NCI-H2081 (cell line): Measurements from ENCODE around the gene KRI1.
"Not testable (repeated sequence)": the region's sequence is repeated elsewhere in the genome, so short reads cannot be mapped to it uniquely, and the experiment has no call there.

ENCODE experiments used
- DNase-seq, 2 experiments: peaks; one replicate each; lab custom pipeline; 2025; lab: John Stamatoyannopoulos, UW

Gene KRI1

DNA sequence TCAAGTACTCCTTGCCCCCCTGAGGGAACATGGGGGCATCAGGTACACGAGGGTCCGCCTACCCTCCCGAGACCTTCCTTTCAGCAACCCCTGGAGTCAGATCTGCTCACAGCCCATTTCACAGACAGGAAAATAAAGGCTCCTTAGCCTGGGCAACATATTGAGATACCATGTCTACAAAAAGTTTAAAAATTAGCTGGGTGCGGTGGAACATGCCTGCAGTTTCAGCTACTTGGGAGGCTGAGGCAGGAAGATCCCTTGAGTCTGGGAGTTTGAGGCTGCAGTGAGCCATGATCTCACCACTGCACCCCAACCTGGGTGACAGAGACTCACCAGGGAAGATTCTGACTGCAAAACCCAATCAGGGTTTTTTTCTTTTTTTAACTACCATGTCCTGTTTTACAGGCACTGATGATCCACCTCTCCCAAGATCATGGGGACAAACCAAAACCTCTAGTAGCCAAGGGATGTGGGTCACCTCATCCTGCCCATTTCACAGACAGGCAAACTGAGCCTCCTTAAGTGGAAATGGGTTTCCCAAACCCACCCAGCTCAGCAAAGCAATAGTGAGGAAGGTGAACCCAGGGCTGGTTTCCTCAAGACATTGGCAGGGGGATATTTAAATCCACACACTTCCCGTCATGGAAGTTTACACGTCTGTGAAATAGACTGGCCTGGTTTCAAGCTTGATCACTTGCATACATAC, 9.4 kb upstream of the KRI1 start:
- DNase-seq = no peak

DNA sequence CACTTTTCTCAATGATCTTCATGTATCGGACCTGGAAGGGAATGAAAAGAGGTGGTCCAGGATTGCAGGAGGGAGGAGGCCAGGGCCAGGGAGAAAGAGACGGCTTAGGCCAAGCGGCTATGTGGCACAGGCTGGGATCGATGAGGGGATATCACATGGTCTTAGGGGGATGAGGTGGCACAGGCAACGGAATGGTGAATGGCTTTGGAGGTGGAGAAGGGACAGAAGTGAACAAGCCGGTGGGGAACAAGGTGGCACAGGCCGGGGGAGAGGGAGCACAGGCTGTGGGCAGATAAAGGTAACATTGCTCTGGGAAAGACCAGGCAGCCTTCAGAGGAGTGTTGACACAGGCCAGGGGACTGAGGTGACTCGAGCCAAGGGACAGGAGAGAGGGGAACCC, 8.7 kb upstream of the KRI1 start:
- DNase-seq = no peak

DNA sequence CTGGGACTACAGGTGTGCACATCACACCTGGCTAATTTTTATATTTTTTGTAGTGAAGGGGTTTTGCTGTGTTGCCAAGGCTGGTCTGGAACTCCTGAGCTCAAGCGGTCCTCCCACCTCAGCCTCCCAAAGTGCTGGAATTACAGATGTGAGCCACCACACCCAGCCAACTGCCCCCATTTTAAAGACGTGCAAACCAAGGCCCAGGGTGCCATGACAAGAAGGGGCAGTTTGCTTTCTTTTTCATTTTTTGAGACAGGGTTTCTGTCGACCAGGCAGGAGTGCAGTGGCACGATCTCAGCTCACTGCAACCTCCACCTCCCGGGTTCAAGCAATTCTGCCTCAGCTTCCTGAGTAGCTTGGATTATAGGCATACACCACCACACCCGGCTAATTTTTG, 8.0 kb upstream of the KRI1 start:
- DNase-seq = not testable (repeated sequence)

DNA sequence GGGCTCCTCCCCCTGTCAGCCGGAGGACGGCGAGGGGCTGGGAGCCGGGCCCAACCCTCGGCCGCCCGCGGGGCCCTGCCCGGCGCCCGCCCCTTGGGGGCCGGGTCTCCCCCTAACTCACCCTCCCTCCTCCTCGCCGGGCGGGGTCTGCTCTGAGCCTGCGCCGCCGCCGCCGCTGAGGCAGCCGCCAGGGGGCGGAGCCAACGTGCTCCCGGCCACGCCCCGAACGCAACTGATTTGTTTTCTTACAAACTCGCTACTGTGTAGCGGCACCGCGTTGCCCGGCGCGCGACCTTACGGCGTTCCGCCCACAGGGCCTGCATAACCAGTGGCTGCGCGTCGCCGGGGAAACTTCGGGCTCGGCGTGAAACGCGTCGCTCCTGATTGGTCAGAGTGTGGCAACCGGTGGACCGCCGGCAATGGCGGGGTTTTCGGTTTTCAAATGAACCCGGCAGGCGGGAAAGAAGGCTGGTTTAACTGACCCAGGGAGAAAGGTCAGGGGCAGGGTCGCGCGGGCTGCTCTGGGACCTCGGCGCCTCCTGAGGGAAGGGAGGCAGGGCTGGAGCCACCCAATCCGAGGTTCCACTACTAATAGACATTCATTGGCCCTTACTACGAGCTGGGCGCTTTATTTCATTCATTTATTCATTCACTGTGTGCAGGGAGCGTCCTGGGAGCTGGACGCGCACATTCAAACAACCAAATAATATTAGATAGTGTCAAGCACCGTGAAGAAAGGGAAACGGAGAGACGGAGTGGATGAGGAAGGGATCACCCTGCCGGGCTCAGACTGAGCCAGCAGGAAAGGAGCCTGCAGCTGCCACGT, 3.2 kb upstream of the KRI1 start, which contains the start of gene CDKN2D:
Gene CDKN2D, minus strand, starts transcription at position 154 of the 826 bp plus-strand sequence. CDS start 326 bp downstream, outside the sequence.
- DNase-seq = peak; percentile 98 to 99

DNA sequence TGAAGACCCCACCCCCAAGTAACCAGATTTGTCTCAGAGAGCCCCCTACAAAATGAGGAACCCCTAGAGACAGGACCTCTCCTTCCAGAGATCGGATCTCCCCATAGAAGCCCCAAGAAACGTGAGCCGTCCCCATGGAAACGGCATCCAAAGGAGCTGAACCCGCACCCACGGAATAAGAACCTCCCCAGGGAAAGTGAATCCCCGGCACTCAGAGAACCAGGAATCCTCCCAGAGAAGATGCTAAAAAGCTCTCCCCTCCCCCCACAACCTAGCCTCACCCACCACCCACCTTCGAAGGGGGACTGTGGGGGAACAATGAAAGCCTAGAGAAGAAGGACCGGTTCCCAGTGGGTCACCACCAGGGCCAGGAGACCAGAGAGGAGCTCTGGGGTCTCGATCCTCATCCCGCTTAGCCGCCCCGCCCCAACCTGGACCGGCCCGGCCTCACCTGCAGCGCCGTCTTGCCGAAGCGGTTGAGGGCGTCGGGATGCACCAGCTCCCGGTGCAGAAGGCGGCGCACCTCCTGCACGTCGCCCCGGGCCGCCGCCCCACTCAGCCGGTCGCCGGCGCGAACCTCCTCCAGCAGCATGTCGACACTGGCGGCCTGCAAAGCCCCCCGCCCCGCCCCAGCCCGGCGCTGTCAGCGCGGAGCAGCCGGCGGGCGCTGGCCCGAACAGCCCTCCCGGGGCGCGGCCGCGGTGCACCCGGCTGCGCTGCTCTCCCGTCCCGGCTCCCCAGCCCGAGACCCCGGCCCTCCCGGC, 2.4 kb upstream of the KRI1 start:
- peak in 1 of 2 experiments; percentile 60 for DNase-seq

DNA sequence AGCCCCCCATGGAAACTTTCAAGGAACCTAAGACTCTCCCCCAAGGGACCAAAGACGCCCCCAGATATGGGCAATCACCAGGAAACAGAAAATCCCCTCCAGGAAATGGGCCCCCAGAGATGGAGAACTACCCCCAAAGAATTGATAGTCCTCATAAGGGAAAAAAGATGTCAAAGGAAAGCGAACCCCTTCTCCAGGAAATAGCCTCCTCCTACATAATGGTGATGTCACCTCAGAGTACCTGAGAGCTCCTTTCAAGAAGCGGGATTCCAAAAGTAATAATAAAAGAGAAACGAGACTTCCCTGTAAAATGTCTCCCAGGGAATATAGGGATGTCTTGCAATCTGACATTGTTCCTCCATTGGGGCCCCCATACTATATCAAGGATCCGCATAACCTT, 1.8 kb upstream of the KRI1 start:
- no peak for DNase-seq

DNA sequence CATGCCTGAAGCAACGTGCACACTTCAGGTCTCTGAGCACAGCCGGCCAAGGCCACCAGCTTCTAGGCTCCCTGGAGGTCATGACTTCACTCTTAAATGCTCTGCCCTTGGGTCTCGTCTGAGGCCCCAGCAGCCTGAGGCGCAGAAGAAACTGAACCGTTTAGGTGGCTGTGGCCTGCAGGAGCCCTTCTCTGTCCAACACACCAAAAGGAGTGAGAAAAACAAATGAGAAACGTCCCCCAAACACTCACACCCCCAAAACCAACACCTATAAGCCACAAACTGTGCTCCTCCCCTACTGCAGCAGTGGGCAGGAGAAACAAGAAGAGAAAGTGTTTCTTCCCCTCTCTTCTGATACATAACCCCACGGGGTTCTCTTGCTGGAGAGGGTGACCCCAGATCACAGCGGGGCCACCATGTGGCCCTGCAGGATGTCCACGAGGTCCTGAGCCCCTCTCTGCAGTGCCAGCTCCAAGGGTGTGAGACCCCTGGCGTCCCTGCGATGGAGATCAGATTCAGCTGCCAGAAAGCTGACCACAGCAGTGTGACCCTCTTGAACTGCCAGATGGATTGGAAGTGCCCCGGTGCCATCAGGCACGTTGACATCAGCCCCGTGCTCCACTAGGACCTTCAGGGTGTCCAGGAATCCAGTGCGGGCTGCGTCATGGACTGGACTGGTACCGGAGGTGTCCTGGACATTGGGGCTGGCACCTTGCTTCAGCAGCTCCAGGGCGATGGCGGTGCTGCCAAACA, 1.0 kb upstream of the KRI1 start:
- no peak for DNase-seq

DNA sequence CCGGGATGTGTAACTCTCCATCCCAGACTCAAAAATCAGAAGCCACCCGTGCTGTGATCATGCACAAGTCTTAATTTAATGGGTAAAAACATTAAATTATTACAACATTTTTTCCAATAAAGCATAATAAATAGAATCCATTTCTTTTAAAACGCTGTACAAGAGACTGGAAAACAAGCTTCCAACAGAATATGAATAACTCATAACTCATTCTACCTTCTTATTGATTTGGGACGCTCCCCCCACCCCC, 523 bp upstream of the KRI1 start:
- DNase-seq = no peak

DNA sequence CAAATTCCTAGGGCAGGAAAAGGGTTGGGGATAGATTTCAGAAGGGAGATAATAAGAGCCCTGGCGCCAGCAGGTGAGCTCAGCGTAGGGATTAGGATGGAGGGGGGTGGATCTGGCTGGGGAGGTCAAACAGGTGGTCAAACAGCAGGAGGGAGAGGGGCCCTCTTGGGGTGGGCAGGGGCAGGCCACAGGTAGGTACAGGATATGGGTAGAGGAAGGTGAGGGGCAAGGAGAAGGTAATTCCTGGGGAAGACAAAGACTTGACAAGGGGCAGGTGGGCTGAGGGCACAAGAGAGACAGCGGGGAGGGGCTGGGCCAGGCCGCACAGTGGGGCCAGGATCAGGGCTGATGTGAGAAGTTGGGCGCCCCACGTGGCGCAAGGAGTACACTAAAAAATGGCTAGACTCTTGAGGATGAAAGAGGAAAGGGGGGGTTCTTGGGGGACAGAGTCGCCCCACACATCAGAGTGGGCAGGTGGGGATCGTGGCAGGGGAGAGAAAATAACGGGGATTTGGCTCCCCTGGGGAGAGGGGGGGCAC, 713 bp downstream of the KRI1 start:
- DNase-seq = peak; percentile 47 to 48

DNA sequence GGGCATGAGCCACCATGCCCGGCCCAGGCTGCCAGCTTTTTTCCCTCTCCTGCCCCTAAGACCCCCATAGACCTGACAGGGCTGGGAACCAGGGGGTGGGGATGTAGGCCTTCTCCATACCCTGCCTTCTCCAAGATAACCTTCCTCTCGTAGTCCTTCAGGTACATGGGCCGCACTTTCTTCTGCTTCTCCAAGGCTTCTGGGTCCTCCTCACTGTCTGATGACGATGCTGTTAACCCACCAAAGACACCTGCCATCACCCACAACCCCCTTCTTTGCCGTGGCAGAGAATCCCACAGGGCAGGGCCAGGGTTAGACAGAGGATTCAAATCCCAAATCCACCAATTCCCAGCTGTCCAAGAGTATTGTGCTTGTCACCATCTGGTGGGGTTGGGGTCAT, 3.2 kb downstream of the KRI1 start:
- no peak for DNase-seq

DNA sequence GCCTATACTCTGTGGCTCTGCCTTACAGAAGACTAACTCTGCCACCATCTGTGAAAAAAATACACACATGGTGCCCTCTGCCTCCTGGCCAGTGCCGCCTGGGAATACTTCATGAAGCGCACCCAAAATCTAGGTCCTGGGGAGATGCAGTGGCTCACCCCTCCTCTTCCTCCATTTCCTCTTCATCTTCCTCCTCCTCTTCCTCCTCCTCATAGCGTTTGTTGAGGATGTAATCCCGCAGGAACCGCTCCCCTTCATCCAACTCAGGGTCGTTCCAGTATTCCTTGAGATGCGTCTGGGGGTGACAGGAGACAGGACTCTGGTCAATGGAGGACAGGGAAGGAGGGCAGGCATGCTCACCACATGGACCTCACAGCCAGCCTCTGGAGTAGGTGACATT, 5.7 kb downstream of the KRI1 start:
- DNase-seq = no peak

DNA sequence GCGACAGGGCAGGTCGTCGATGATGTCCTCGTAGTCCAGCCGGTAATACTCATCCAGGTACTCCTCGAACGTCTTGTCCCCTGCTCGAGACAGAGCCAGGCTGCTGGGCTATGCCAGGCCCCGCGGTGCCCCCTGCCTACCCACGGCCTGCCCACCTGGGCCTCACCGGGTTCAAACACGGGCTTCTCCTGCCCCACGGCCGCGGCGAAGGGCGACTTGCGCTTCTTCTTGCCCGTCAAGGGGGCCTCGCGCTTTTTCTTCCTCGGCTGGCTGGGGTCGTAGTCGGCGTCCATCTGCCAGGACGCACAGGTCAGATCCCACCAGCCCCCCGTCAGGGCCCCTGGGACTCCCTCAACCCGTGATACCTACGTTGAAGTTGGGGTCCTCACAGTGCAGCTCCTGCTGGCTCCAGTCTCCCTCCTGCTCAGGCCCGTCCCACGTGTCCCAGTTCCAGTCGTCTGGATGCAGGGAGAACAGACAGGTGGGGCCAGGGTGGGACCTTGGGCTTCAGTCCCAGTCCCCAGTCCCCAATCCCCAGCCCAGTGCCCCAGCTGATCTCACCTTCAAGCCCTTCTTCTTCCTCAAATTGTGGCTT, 8.1 kb downstream of the KRI1 start:
- DNase-seq = no peak

DNA sequence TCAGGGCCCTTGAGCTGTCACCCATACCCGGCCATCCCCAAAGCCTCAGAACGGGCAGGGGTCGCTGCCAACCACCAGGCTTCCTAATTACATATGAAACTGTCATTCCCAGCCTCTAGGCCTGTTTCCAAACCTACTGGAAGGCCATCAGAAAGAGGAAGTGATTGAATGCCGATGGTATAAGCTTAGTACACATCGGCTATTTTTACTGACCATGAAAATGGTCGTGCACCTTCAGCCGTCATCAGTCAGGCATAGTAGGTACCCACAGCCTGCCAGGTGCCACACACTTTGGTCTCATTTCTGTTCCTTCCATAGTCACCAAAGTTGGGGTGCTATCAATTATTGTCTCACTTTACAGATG, 10.2 kb downstream of the KRI1 start:
- no peak for DNase-seq

DNA sequence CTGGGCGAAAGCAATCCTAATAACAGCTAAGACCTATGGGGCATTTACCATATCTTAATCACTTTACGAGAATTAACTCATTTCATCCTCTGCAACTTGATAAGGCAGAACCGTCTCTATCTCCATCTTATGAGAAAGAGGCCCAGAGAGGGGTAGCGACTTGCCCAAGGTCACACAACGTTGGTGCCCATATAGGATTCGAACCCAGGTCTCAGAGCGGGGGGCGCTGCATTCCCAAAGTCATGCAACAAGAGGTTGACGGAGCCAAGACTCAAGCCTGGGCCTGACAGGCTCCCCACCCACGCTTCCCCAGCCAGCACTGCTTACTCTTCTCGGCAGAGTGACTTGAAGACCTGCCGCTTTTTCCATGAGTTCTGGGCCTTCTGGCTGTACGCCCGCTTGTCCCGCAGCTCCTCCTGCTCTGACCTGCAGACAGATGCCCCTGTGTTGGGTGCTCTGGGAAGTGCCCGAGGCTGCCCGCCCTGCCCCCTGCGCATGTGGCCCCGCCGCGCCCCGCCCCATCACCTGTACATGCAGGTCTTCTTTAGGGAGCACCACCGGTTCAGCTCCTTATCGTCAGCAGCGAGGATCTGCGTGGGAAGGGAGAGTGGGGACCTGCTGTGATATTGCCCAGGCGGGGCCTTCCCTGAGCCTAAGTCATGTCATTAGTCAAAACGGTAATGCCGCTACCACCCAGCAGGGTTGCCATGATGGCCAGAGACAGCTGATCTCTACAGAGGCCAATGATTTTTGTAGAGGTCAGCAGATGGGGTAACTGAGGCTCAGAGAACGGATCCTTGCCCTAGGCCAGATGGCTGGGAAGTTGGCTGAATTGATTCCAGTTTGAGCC, 10.8 kb downstream of the KRI1 start:
- DNase-seq = no peak

DNA sequence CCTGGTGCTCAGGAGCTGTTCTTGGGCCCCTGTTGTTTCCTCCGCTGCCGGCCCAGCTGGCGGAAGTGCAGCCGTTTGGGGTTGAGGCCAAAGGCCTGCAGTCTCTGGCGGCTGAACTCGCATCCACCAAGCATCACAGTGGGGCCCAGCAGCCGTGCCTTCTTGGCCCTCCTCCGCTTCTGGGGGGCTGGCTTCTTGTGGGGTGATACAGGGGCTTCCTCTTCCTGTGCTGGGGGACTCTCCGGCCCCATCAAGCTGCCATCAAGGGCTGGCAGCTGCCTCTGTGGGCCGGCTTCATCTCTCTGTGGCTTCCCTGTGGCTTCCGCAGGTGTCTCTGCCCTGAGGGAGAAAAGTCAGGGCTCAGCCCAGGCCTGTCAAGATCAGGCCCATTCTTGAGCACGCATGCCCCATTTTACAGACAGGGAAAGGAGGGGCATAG, 11.8 kb downstream of the KRI1 start:
- DNase-seq = no peak

DNA sequence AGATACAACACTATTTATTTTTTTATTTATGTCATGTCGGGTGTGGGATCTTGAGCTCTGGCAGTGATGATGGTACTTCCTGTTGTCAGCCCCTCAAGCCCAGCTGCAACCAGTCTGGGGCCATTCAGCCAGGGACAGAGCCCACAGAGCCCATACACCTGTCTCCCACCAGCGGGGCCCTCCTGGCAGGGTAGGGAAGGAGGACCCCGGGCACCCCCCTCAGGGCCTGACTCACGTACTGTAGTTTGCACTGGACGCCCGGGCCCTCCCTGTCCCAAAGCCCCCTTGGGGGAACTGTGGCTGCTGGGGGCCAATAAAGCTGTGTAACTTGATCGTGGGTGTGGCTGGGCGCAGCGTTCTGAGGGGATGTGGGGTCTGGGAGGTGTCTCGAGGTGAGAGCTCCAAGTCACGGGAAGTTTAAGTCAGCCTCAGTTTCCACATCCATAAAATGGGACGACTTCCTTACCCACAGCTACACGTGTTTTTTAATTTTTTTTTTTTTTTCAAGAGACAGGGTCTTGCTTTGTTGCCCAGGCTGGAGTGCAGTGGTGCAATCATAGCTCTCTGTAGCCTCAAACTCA, 12.6 kb downstream of the KRI1 start:
- DNase-seq = no peak

DNA sequence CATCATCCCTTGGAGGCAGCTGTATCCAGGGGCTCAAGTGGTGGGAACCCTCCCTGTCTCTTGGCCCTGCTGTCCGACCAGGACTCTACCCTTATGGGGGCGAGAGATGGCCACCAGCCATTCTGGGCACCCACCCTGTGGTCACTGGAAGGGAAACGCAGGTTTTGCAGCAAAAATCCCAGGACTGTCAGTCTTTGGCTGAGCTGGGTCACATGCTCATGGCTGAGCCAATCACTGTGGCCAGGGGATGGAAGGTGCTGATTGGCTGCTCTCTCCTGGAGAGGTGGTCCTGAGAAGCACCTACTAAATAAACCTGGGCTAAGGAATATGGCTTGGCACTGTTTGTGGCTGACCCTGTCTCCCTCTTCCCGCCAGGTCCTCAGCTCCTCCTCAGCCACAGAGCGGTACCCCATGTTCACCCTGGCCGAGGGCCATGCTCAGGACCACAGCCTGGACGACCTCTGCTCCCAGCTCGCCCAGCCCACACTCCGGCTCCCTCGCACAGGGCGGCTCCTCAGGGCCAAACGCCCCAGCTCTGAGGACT, 13.2 kb downstream of the KRI1 start:
- DNase-seq = peak in 1 of 2 experiments; percentile 31

DNA sequence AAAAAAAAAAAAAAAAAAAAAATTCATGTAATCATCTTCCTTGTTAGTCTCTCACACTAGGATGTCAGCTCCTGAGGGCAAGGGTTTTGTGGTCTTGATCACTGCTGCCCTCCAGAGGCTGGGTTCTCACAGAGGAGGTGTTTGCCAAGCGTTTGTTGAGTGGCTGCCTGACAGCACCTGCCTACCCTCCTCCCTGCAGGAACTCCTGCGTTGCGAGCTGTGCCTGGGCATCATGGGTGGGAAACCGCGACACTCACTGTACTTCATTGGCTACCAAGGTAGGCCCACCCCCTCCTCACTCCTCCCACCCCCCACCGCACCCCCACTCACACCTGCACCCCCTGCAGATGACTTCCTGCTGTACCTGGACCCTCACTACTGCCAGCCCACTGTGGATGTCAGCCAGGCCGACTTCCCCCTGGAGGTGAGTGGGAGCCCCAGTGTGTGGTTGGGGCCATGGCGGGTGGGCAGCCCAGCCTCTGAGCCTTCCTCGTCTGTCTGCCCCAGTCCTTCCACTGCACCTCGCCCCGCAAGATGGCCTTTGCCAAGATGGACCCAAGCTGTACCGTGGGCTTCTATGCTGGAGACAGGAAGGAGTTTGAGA, 14.0 kb downstream of the KRI1 start:
- DNase-seq = no peak

DNA sequence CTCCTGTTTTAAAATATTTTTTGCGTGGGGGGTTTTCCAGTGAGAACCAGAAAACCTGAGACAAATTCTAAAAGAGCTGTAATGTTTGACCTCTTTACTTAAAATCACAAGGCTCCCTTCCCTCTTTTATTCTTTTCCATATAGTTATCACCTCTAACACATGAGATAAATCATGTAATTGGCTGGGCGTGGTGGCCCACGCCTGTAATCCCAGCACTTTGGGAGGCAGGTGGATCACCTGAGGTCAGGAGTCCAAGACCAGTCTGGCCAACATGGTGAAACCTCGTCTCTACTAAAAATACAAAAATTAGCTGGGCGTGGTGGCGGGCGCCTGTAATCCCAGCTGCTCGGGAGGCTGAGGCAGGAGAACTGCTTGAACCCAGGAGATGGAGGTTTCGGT, 14.8 kb downstream of the KRI1 start:
- not testable (repeated sequence) for DNase-seq

DNA sequence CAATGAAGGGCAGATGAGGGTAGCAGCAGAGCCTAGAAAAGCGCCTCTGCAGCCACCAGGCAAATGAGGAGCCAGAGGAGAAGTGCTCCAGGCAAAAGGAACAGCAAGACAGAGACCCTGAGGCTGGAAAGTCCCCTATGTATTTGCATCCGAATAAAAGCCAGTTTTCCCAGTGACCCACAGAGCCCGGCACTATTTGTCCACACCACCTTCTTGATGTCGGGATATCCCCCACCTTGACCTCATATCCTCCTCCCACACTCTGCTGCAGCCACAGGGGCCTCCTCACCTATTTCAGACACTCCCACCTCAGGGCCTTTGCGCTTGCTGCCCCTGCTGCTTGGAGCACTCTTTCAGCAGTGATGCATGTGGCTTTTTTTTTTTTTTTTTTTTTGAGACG, 15.5 kb downstream of the KRI1 start:
- DNase-seq = no peak
